CD4-positive, alpha-beta T cell treated with Interleukin-2 at 100 ng/mL for 4 hours (primary cell): ENCODE data around the gene COQ9.
"Not testable (repeated sequence)": the region's sequence is repeated elsewhere in the genome, so short reads cannot be mapped to it uniquely, and the experiment has no call there.

ENCODE experiments used
- DNase-seq: peaks from one replicate; pipeline ENCODE4 v3.0.0-alpha.2; 2020; ENCODE audit warnings: low spot score

COQ9 gene, protein sequence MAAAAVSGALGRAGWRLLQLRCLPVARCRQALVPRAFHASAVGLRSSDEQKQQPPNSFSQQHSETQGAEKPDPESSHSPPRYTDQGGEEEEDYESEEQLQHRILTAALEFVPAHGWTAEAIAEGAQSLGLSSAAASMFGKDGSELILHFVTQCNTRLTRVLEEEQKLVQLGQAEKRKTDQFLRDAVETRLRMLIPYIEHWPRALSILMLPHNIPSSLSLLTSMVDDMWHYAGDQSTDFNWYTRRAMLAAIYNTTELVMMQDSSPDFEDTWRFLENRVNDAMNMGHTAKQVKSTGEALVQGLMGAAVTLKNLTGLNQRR

DNA sequence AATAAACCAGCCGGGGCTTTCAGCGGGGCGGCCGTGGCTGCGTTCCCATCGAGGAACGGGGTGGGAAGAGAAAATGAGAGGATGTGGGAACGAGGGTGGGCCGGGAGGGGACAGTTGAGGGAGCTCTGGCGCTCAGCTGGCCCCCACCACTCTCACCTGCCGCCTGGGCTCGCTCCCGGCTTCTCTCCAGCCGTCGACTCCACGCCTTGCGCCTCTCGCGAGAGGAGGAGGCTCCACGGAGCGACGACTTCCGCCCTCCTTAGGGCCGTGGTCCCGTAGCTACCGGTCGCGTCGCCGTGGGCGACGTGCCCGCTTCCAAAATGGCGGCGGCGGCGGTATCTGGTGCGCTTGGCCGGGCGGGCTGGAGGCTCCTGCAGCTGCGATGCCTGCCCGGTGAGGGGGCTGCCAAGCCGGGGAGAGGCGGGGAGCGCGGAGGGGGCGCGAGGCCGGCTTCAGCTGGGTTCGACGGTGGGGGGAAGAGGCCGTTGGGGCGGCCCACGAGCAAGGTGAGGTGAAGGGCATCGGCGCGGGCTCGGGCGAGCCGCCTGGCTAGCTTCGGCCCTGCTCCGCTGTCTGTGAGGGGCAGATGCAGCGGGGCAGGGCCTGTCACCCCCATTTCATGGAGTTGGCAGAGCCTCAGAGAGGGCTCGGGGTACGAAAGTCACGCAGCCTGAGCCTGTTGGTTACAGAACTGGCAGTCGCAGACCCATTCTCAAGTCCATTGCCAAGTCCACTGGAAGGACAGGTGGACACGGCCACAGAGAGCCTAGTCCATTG lies at the start of gene COQ9, which contains the start of gene CIAPIN1:
Gene COQ9 (plus strand): TSS at position 294 of the 777 bp plus-strand sequence. CDS start 27 bp downstream, at position 321.
Gene CIAPIN1 (minus strand): TSS at position 200 of the 777 bp plus-strand sequence. CDS start 6,457 bp downstream, outside the sequence.
- DNase-seq = peak; percentile 93

DNA sequence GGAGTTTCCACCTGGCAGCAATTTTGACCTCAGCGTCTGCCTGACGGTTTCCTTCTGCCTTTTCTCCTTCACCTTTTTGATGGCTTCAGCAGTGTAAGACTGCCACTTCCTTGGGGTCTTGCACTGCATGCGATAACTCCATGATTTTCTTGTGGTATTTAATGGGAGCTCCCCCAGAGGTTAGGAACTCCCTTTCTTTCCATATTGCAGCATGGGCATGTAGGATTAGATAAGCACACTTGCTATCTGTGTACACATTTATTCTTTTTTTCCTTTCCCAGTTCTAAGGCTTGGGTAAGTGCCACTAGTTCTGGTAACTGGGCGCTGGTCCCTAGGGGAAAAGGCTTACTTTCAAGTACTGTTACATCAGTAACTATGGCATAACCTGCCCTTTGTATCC lies 49.8 kb upstream of the COQ9 start:
- not testable (repeated sequence) for DNase-seq

DNA sequence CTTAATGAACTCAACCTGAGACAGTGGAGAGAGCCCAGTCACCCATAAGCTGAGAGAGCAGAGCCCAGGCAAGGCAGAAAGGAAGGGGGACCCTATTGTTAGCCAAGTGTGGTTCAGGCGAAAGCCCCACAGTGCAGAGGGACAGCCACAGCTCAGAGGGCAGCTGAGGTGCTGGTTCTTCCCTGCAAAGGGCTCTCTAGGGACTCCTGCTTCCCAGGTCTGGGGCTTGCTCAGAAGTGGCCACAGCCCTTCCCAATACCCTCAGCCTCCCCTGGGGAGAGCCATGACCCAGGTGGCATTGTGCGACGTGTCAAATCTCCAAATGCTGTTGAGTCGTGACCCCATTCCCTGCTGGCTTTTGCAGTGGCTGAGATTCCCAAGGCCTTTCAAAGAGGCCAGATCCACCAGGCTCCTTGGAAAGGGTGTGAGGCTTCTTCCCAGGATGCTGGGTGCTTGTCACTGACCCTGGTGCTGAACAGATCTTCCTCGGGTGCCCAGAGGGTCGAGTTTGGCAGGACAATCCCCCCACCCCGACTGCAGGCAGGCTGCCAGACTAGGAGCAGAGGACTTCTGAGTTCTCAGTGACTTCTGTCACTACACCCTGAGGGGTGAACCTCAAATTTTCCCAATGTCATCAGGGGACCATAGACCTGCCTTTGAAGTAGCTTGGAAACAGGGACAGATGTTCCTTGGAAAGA lies 45.2 kb upstream of the COQ9 start:
- DNase-seq = no peak

DNA sequence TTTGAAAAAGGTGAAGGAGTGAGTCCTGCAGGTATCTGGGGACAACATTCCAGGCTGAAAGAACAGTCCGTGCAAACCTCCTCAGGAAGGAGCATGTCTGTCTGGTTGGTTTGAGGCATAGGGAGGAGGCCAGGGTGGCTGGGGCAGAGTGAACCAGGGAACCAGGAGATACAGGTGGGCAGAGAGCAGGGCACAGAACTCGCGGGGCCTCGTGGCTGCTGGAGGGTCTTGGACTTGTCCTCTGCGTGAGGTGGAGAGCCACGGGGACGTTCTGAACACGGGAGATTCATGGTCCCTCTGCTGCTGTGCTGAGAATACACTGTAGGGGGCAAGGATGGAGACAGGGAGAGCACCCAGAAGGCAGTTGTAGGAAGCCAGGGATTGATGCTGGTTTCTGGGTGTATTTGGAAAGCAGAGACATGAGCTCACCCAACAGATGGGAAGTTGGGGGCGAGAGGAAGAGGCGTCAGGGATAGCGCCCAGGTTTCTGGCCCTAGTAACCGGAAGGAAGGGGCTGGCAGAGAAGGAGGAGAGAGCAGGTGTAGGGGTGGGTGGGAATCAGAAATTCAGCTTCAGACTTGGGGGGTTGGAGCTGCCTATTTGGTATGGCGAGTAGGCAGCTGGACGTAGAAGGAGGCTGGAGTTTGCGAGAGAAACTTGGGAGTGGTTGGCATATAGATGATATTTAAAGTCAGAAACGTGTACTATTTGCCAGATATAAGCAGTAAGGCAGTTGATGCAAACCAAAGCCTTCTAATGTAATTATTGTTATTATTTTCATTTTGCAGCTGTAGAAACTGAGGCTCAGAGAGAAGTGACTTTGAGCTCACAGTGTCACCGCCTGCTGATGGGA lies 43.1 kb upstream of the COQ9 start, which contains the start of gene CCL17:
Gene CCL17 (plus strand): TSS at position 803 of the 853 bp plus-strand sequence. CDS start 9,166 bp downstream, outside the sequence.
- DNase-seq = no peak

DNA sequence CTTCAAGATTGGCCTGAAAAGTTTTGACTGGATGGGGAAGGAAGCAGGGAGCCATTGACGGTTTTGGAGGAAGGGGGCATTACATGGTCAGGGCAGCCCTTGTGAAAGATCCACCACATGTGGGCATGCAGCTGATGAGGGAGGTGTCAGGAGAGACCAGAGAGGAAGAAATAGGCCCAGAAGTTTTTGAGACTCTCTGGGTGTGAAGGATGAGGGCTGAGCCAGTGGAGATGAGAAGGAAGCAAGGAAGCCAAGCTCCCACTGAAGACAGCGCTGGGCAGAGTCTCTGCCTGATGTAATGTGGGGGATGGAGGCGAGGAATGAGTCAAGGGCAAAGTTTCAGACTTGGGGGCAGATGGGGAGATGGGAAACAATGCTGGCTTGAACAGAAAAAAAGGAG lies 42.2 kb upstream of the COQ9 start:
- DNase-seq = no peak

DNA sequence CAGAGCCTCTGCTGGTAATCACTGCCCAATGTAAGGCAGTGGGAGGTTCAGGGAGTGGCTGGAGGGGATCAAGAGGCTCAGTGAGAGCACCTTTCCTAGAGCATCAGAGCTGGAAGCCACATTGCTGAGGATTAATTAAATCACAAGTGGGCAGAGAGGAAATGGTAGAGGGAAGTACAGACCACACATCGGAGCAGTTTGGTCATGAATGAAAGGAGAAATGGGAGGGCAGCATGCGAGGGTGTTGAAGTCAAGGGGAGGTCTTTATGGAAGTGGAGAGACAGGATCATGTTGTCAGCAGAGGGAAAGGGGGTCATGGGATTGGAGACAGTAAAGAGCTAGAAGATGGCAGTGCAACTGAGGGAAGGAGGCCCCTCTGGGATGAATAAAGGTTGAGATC lies 40.4 kb upstream of the COQ9 start:
- no peak for DNase-seq

DNA sequence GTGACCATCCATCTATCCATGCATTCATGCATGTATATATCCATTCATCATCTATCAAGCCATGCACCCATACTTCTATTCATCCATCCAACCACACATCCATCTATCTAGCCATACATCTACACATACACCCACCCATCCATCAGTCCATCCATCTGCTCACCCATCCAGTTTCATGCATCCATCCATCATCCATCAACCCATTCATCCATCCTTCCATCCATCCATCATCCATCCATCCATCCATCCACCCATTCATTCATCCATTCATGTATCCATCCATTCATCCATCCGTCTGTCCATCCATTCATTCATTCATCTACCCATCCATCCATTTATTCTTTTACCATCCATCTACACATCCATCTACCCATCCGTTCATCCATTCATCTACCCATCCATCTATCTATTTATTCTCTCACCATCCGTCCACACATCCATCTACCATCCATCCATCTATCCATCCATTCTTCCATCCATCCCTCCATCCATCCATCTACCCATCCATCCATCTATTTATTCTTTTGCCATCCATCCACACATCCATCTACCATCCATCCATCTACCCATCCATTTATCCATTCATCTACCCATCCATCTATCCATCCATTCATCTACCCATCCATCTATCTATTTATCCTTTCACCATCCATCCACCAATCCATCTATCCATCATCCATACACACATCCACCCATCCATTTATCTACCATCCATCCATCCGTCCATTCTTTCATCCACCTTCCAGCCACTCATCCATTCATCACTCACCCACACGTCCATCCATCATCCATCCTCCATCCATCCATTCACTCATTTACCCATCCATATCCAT lies 39.5 kb upstream of the COQ9 start:
- no peak for DNase-seq

DNA sequence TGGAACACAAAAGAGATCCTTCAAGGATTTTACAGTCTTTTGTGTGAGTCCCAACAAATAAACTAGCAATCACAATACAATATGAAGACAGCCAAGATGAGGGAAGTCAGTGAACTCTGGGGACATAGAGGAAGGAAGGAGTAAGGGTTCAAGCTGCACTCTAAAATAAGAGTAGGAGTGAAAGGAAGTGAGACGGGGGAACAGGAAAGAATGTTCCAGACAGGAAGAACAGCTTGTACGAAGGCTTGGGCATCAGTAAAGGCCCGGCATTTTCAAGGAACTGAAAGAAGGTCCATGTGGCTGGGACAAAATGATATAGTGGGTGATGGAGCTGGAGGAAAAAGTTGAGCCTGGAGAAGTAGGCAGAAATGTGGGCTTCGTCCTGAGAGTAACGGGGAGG lies 38.2 kb upstream of the COQ9 start:
- DNase-seq = no peak

DNA sequence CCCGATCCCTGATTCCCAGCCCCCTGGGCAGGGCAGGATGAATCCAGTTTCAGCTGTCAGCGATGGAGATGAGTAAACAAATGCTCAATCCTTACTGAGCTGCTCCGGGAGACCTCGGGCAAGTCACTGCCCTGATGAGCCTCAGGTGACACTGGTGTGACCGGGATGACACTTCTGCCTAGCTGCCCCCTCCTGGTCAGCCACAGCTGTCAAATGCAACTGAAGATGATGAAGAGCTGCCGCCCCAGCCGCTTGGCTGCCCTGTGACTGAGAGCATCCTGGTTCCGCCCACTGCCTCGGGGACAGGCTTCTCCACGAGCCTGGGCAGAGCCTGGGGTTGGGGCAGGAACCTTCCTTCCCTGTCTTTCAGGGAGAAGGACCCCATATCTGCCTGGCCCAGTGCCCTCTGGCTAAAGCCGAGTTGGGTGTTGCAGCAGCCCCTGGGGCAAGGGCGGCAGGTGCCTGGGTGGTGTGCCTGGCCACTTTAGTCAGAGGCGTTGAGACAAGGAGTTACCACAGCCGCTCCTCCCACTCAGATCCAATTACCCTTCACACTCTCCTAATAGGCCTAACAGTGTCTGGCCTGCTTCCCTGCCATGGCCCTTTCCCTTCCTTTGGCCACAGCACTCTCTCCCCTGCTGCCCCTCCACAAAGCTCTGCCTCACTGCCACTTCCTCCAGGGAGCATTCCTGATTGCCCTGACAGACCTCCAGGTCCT lies 37.2 kb upstream of the COQ9 start:
- DNase-seq = no peak

DNA sequence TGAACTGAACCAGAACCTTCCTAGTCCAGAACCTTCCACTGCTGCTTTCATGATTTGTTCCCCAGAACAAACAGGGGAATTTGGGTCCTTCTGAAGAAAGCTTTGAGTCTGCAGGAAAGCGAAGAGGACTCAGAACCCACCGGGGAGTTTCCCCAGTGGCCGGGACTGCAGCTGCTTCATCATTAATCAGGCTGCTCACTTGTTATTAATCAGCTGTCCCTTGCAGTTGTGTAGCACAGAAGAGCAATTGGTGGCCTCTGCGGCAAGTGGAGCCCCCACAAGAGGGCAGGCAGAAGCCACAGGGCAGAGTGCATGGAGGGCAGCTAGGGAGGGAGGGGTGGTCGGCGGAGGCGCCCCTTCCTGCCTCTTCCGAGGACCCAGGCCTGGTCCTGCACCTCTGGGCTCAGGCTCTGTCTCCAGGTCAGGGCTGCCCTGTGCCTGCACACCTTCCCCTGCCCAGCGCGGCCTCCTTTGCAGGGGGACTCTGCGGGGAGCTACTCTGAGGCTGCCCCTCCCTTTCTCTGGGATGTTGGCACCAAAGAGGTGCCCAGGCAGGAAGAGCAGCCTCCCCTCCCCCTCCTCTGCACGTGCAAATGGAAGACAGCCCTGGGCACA lies 35.8 kb upstream of the COQ9 start:
- no peak for DNase-seq

DNA sequence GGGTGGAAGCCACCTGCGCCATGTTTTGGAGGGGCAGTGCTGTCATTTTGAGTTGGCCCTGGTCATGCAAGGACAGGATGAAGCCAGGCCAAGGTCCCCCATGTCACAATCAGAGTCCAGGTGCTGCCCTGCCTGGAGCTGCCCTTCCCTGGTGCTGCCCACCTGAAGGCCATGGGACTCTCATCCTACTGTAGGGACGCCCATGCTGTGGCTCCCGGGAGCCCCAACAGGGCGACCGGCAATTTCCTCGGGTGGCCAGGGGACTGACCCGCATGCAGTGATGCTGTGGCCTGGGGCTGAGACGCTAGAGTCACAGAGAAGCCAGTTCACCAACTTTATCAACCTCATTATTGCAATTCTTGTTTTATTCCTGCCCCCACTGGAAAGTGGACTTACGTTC lies 34.7 kb upstream of the COQ9 start:
- no peak for DNase-seq

DNA sequence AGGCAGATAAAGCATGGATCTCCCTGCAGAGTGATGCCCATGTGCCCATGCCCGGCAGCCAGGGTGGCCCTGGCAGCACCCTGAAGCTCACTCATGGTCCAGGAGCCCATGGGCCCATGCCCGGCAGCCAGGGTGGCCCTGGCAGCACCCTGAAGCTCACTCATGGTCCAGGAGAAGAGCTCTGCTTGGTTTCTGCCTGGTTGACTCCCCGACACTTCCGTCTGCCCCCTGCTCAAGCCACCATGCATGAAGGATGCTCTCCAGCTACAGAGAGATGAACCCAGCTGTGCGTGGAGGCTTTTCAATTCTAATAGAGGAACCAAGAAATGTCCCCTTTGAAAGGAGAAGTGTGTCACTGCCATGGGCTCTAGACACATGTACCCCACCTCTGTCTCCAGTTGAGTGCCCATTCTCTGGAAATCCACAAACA lies 34.0 kb upstream of the COQ9 start:
- no peak for DNase-seq

DNA sequence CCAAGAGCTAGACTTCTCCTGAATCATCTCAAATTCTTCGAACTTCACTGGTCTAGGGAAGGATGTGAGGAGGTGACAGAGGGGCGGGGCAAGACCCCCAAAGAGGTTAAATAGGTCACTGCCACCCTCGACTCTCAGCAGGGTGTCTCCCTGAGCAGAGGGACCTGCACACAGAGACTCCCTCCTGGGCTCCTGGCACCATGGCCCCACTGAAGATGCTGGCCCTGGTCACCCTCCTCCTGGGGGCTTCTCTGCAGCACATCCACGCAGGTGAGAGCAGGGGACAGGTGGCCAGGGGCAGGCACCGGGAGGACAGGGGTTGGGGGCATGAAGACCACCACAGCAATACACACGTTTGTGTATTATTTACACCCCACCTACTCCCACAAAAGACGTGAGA lies 33.5 kb upstream of the COQ9 start:
- no peak for DNase-seq

DNA sequence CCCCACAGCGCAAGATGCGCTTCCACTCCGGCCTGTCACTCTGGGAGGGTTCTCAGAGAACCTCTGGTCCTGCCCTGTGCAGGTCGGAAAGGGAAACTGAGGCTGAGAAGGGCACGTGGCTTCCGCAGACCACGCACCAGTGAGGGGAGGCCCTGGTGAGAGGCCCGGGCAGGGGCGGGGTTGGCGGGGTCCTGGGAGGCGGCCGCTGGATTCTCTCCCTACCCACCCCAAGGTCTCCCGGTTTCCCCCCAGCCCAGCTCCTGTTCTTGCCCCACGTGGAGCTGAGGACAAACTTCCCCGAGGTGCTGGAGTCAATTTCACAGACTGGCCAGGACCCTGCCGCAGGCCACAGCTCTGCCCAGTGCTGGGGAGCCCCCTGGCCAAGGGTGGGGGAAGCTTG lies 31.2 kb upstream of the COQ9 start:
- DNase-seq = no peak

DNA sequence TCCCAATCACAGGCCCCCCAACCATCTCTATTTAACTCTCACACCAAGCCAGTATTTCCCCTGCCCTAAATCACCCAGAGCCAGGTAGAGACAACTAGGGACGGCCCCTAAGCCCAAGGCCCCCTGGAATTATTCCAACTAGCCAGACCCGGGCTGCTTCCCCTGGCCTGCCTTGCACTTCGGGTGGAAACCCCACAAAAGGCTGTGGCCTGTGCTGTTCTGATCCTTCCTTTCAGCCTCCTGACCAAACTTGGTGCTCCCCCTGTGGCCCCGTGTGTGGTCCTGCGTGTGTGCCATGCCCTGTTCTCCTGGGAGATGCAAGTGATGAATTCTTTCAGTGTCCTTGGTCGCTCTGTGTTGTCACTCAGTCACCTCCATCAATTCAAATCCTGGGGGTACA lies 27.8 kb upstream of the COQ9 start:
- DNase-seq = no peak

DNA sequence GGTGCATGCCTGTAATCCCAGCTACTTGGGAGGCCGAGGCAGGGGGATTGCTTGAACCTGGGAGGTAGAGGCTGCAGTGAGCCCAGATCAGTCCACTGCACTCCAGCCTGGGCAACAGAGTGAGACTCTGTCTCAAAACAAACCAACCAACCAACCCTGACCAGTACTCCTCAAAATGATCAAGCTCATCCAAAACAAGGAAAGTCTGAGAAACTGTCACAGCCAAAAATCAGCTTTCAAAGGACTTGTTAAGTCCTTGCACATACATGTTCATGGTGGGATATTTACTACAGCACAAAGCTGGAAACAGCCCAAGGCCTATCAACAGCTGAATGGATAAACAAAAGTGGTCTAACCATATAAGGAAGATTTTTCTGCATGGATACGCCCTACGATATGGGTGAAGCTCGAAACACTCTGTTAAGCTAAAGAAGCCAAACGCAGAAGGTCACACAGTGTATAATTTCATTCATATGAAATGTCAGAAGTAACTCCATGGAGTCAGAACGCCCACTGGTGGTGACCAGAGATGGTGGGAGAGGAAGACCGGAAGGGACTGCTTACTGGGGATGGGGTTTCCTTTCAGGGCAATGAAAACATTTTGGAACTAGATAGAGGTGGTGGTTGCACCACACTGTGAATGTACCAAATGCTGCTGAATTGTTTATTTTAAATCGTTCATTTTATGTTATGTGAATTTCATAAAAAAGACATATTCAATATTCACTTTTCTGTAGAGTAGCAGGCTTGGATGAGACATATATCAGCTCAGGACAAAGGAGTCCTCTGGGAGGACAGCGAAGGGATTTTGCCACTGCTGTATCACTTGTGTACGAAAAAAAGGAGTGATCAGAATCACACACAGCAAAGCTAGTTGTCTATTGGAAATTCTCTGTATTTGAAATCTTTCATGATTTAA lies 25.0 kb upstream of the COQ9 start:
- DNase-seq = no peak

DNA sequence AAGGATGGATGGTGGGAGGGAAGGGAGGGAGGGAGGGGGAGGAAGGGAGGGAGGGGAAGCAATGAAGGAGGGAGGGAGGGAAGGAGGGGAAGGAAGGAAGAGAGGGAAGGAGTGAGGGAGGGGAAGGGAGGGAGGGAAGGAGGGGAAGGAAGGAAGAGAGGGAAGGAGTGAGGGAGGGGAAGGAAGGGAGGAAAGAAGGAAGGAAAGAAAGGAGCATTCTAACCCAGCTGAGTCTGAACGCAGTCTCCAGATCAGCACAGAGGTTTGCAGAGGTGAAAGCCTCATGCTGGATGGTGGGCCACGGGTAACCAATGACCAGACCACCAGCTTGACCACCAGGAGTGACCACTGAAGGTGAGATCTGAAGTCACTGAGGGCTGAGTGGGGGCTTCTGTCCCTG lies 24.1 kb upstream of the COQ9 start:
- no peak for DNase-seq

DNA sequence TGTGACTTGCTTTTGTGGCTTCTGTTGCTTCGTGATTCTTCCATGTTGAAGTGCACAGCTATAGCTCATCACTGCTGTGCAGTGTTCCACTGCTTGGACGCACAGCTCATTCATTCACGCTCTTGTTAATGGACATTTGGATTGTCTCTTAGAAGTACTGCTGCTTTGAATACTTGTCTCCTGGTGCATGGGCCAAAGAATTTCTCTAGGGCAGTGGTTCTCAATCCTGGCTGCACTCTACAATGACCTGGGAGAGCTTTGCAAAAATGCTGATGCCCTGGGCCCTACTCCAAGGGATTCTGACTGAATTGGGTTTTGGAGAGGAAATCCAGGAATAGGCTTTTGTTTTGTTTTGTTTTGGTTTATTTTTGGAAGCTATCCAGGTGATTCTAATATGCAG lies 22.7 kb upstream of the COQ9 start:
- DNase-seq = no peak

DNA sequence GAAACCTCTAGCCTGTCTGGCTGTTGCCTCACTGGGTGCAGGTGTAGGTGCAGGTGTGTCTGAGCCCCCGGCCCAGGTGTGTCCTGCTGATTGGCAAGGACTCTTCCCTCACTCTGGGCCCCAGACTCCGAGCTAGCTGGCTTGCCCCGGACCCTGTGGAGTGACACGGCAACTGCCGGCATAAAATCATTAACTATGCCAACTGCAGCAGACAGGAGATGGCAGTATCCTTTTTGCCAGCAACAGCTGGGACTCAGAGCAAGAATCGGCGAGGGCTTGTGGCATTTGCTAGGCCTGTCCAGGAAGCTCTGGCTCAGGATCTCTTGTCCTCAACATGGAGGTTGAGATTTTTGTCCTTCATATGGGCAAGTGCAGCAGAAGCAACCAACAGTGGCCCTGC lies 20.9 kb upstream of the COQ9 start:
- DNase-seq = no peak
